Measurements from ENCODE around the gene GIN1.

The GIN1 gene

DNA sequence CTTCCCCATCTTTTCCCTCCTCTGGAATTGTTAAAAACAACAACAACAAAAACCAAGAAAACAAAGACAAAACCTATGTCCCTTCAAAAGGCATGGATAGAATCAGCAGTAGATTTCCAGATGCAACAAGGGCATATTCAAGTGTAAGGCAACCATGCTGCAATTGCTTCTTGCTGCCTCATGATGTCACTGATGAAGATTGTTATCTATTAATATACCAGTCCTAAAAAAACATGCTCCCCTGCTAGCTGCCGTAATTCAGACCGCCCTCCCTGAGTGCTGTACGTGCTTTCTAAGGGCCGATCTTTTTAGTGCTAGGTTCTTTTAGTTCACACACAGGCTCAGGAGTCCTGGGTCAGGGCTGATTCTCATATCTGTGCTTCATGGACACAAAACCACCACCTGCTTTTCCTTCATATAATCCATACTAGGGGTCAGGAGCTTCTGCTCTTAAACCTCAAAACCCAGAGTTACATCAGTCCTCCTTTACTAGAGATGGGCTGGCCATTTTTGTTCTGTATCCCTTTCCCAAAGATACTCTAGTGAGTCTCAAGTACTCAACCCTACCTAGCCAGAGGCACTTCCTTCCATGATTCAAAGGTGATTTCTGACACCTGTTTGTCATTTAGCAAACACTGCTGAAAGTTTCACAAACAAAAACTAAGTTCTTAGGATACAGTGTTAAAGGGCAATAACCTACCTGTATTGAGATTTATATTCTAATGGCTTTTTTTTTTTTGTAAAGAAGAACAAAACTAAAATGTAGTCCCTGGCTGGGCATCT lies 82.1 kb downstream of the GIN1 start:
- DNase-seq (ENCODE audit: low read depth in 1 of 2, low spot score in 1 of 2), result no peak

DNA sequence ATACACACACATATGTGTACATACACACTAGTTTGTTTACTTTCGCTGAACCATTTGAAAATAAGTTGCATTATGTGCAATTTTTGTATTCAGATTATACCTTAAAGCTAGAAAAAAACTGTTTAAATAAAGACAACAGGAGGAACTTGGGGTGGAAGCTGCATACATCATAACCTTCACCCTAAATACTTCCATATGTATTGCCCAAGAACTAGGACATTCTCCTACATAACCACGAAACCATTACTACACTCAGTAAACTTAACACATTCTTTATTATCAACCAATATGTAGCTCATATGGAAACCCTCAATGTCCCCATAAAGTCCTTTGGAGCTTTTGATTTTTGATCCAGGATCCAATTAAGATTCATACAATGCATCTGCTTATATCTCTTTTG lies 83.3 kb downstream of the GIN1 start:
- no peak for DNase-seq (ENCODE audit: low read depth in 1 of 2, low spot score in 1 of 2)

Data from activated T-helper 1 cell treated with anti-CD3 and anti-CD28 coated beads, Interleukin-2, amount 50 U/mL, for 16 hours (primary cell).